B cell (primary cell): ENCODE results near the gene A1CF.

Experiments used
- EZH2 ChIP-seq: IDR thresholded peaks from 2 replicates; pipeline ENCODE4 v1.6.1; 2012; ENCODE audit warnings: borderline replicate concordance, low read depth, mild to moderate bottlenecking, moderate library complexity, low read length; ENCODE audit not compliant: insufficient read depth, poor library complexity, severe bottlenecking
- TF ChIP-seq, protein P1 (sequence below): fragments of 200-600 bp; IDR thresholded peaks from one replicate; pipeline ENCODE4 v1.8.0; 2022; ENCODE audit warnings: antibody characterized with exemption, mild to moderate bottlenecking

DNA sequence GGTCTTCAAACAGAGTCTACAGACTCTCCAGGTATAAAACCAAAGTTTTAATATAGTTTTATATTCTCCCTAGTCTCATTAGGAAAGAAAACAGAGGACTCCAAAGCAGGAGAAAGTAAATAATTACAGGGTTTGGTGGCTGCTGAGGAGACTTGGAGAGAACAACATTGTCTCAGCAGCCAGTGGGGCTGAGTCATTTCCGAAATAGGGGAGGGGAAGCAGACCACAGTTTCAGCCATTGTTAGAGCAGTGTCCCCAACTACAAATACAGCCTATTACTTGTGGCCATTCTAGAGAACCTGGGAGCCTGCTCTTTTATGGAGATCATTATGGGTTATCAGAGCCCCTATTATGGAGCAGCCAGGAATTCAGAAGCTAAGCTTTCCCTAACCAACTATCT is 44.2 kb upstream of the A1CF start:
- TF ChIP-seq, protein P1, sequence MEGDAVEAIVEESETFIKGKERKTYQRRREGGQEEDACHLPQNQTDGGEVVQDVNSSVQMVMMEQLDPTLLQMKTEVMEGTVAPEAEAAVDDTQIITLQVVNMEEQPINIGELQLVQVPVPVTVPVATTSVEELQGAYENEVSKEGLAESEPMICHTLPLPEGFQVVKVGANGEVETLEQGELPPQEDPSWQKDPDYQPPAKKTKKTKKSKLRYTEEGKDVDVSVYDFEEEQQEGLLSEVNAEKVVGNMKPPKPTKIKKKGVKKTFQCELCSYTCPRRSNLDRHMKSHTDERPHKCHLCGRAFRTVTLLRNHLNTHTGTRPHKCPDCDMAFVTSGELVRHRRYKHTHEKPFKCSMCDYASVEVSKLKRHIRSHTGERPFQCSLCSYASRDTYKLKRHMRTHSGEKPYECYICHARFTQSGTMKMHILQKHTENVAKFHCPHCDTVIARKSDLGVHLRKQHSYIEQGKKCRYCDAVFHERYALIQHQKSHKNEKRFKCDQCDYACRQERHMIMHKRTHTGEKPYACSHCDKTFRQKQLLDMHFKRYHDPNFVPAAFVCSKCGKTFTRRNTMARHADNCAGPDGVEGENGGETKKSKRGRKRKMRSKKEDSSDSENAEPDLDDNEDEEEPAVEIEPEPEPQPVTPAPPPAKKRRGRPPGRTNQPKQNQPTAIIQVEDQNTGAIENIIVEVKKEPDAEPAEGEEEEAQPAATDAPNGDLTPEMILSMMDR = no peak
- no peak for TF ChIP-seq EZH2
